ENCODE results near the gene POLR2M.

POLR2M gene

DNA sequence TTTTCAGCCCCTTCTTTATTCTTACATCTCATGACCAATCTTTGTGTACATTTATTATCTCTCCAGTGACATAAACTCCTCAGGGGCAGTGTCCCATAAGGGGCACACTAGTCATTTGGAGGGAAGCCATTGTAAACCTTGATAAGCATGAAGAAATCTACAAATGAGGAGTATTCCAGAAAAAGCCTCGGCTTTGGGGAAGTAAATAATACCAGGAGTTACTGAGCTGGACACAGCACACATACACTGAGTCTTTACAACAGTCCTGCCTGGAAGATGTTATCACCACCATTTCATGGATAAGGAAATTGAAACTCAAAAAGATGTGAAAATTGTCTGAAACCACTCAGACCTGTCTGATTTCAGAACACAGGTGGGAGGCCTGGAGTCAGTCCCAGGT lies 15.4 kb upstream of the POLR2M start:
- H3K4me1 ChIP-seq (ENCODE audit: control insufficient read depth, insufficient read depth, low read length, unreplicated experiment): peaks cover 43% of the 10 kb centered on the region
- H3K36me3 ChIP-seq (ENCODE audit: insufficient read depth, low read length): no peaks in the 10 kb centered on the region
- peak overlapping the region; percentile 36 for H2AFZ ChIP-seq (ENCODE audit: low read length, unreplicated experiment)
- H3K27me3 ChIP-seq (ENCODE audit: insufficient read depth, low read length): no peaks in the 10 kb centered on the region
- H3K4me3 ChIP-seq (ENCODE audit: low read depth, low read length): no peak overlapping the region
- H3K27ac ChIP-seq (ENCODE audit: low read depth, low read length): no peak overlapping the region
- H3K79me2 ChIP-seq (ENCODE audit: control insufficient read depth, insufficient read depth, low read length, unreplicated experiment): no peaks in the 10 kb centered on the region

DNA sequence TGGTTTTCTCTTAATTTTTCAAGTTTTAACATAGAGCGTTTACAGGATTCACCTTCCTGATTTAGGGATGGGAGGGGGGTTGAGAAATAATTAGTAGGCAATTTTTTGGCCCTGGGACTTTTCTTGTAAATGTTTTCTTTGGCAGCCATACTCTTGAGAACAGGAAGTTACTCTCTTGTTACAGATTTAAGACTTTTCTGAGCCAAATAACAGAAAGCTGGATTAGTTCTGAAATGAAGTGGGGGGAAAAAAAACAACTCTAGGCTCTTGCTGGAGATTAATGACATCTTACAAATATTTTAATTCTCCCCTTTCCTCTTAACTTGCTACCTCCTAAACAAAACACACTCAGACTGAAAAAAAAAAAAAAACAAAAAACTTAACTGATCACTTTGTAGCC lies 13.8 kb upstream of the POLR2M start:
- Histone ChIP-seq H3K79me2 (ENCODE audit: control insufficient read depth, insufficient read depth, low read length, unreplicated experiment) (no peaks in the 10 kb centered on the region), H3K27me3 (ENCODE audit: insufficient read depth, low read length) (no peaks in the 10 kb centered on the region), H3K4me1 (ENCODE audit: control insufficient read depth, insufficient read depth, low read length, unreplicated experiment) (peaks cover 42% of the 10 kb centered on the region), H3K36me3 (ENCODE audit: insufficient read depth, low read length) (no peaks in the 10 kb centered on the region), H2AFZ (ENCODE audit: low read length, unreplicated experiment) (peak overlapping the region; percentile 5), H3K4me3 (ENCODE audit: low read depth, low read length) (no peak overlapping the region), H3K27ac (ENCODE audit: low read depth, low read length) (peak overlapping the region; percentile 44)

DNA sequence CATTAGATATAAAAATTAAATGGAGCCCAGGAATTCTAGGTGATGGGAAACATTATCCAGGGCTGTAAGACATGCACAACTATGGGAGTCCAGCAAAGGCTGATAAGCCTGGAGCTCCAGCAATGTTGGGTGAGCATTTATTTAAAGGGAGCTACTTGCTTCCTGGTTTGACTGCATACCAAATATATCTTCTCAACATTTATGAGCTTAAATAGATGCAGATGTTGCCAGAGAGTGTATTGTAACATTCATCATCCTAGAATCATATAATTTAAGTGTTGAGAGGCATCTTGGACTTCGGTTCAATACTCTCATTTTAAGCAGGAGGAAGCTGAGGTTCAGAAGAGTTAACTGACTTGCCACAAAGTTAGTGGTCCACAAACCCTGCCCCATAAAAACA lies 12.2 kb upstream of the POLR2M start:
- peaks cover 45% of the 10 kb centered on the region for H3K4me1 ChIP-seq (ENCODE audit: control insufficient read depth, insufficient read depth, low read length, unreplicated experiment)
- H3K27me3 ChIP-seq (ENCODE audit: insufficient read depth, low read length): no peaks in the 10 kb centered on the region
- H3K36me3 ChIP-seq (ENCODE audit: insufficient read depth, low read length): no peaks in the 10 kb centered on the region
- no peak overlapping the region for H3K27ac ChIP-seq (ENCODE audit: low read depth, low read length)
- H3K79me2 ChIP-seq (ENCODE audit: control insufficient read depth, insufficient read depth, low read length, unreplicated experiment): no peaks in the 10 kb centered on the region
- no peak overlapping the region for H3K4me3 ChIP-seq (ENCODE audit: low read depth, low read length)
- no peak overlapping the region for H2AFZ ChIP-seq (ENCODE audit: low read length, unreplicated experiment)

DNA sequence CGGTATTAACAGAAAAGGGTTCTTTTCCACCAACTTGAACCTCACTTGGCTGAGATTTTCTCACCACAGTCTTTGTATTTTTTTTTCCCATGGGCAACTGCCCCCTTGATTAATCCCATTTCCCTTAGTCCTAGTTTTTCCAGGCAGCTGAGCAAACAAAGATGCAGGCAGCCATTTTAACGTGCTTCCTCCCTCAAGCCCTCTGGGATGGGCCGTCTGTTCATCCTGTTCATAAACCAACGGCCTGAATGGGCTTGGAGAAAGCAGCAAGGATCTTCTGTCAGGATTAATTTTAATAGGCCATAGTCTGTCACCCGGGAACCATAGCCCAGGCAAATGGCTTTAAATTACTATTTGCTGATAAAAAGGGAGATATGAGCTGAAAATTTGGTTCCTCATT lies 10.4 kb upstream of the POLR2M start:
- no peaks in the 10 kb centered on the region for H3K79me2 ChIP-seq (ENCODE audit: control insufficient read depth, insufficient read depth, low read length, unreplicated experiment)
- no peaks in the 10 kb centered on the region for H3K36me3 ChIP-seq (ENCODE audit: insufficient read depth, low read length)
- no peak overlapping the region for H3K27ac ChIP-seq (ENCODE audit: low read depth, low read length)
- no peak overlapping the region for H2AFZ ChIP-seq (ENCODE audit: low read length, unreplicated experiment)
- H3K4me1 ChIP-seq (ENCODE audit: control insufficient read depth, insufficient read depth, low read length, unreplicated experiment): peaks cover 40% of the 10 kb centered on the region
- no peak overlapping the region for H3K4me3 ChIP-seq (ENCODE audit: low read depth, low read length)
- H3K27me3 ChIP-seq (ENCODE audit: insufficient read depth, low read length): no peaks in the 10 kb centered on the region

DNA sequence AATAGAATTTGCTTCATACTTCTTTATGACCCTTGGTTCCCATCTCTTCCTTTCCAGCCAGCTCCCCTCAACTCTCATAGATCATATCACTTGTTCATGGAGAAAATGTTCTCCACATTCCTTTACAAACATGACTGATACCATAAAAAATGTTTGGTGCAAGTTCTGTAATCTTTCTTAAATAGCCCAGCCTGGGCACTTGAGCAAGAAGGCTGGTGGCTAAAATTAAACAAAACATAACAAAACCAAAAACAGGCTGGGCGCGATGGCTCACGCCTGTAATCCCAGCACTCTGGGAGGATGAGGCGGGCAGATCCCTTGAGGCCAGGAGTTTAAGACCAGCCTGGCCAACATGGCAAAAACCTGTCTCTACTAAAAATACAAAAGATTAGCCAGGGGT lies 8.9 kb upstream of the POLR2M start:
- Histone ChIP-seq H3K4me3 (ENCODE audit: low read depth, low read length) (no peak overlapping the region), H3K27me3 (ENCODE audit: insufficient read depth, low read length) (no peaks in the 10 kb centered on the region), H3K36me3 (ENCODE audit: insufficient read depth, low read length) (no peaks in the 10 kb centered on the region), H3K79me2 (ENCODE audit: control insufficient read depth, insufficient read depth, low read length, unreplicated experiment) (no peaks in the 10 kb centered on the region), H3K27ac (ENCODE audit: low read depth, low read length) (no peak overlapping the region), H2AFZ (ENCODE audit: low read length, unreplicated experiment) (no peak overlapping the region), H3K4me1 (ENCODE audit: control insufficient read depth, insufficient read depth, low read length, unreplicated experiment) (peaks cover 30% of the 10 kb centered on the region)

DNA sequence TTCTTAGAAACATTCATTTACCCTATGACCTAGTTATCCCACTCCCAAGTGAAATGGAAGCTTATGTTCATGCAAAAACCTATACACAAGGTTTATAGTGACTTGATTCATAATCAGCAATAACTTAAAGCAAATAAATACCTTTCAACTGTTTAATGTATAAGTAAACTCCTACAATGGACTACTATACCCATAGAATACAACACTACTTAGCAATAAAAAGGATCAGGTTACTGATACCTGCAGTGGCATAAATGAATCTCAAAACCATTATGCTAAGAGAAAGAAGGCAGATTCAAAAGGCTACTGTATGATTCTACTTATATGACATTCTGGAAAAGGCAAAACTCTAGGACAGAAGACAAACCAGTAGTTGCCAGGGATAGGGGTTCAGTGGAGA lies 8.3 kb upstream of the POLR2M start:
- no peaks in the 10 kb centered on the region for H3K36me3 ChIP-seq (ENCODE audit: insufficient read depth, low read length)
- H3K79me2 ChIP-seq (ENCODE audit: control insufficient read depth, insufficient read depth, low read length, unreplicated experiment): no peaks in the 10 kb centered on the region
- H2AFZ ChIP-seq (ENCODE audit: low read length, unreplicated experiment): no peak overlapping the region
- H3K27ac ChIP-seq (ENCODE audit: low read depth, low read length): no peak overlapping the region
- H3K4me1 ChIP-seq (ENCODE audit: control insufficient read depth, insufficient read depth, low read length, unreplicated experiment): peaks cover 24% of the 10 kb centered on the region
- H3K4me3 ChIP-seq (ENCODE audit: low read depth, low read length): no peak overlapping the region
- no peaks in the 10 kb centered on the region for H3K27me3 ChIP-seq (ENCODE audit: insufficient read depth, low read length)

DNA sequence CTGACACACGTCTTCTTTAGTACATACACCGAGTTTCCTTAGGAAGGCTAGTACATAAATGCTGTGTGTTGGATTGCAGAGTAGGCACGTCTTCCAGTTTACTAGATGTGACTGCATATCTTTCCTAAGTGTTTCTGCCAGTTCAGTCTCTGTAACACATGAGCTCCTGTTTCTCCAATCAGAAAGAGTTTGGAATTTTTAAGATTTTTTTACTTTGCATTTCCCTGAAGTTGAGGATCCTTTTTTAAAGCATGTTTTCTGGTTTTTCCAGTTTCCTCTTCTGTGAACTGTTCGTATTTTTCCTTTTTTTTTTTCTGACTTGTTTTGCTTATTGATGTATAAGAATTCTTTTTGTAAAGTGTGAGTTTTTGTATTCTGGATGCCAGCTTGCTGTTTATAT lies 7.5 kb upstream of the POLR2M start:
- no peaks in the 10 kb centered on the region for H3K79me2 ChIP-seq (ENCODE audit: control insufficient read depth, insufficient read depth, low read length, unreplicated experiment)
- peaks cover 17% of the 10 kb centered on the region for H3K4me1 ChIP-seq (ENCODE audit: control insufficient read depth, insufficient read depth, low read length, unreplicated experiment)
- H3K27me3 ChIP-seq (ENCODE audit: insufficient read depth, low read length): no peaks in the 10 kb centered on the region
- H3K4me3 ChIP-seq (ENCODE audit: low read depth, low read length): no peak overlapping the region
- no peak overlapping the region for H3K27ac ChIP-seq (ENCODE audit: low read depth, low read length)
- H3K36me3 ChIP-seq (ENCODE audit: insufficient read depth, low read length): no peaks in the 10 kb centered on the region
- no peak overlapping the region for H2AFZ ChIP-seq (ENCODE audit: low read length, unreplicated experiment)

DNA sequence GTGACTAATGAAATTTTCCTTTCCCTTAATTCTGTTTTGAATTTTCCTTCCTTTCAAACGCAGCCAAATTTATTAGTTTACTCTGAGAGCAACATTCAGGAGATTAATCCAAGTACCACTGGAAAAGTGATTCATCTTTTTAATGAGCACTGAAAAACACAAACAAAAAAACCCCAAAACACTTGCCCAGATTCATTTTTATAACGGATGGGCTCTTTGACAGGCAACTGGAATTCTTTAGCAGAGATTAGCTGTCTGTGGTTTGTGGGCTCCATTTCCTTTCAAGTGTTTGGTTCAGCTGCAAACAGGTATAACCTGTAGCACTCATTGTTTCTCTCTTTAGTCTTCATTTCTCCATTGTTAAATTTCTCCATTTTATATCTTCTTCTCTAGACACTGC lies 3.1 kb upstream of the POLR2M start:
- no peak overlapping the region for H2AFZ ChIP-seq (ENCODE audit: low read length, unreplicated experiment)

DNA sequence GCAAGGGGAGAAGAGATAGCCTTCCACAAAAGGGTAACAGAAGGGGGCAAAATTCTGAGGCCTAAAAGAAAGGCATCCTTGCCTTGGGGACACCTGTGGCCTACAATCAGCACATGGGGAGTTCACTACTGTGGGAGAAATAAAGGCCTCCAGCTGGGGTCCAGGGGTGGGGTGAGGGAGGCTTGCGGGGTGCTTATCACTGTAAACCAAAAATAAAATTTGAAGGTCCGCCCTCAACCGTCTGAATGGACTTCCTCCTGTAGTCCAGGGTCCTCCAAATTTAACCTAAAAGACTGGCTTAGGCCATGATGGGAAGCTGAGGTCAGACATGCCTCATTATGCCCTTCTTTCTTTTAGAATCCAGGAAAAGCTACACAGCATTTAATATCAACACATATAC lies 2.1 kb upstream of the POLR2M start:
- no peaks in the 10 kb centered on the region for H3K27me3 ChIP-seq (ENCODE audit: insufficient read depth, low read length)
- H3K27ac ChIP-seq (ENCODE audit: low read depth, low read length): no peak overlapping the region
- no peak overlapping the region for H2AFZ ChIP-seq (ENCODE audit: low read length, unreplicated experiment)

More for the DNA sequence above, 3.1 kb upstream of the POLR2M start:
- H3K27me3 ChIP-seq (ENCODE audit: insufficient read depth, low read length): no peaks in the 10 kb centered on the region
- no peak overlapping the region for H3K27ac ChIP-seq (ENCODE audit: low read depth, low read length)
- H3K36me3 ChIP-seq (ENCODE audit: insufficient read depth, low read length): no peaks in the 10 kb centered on the region
- H3K4me3 ChIP-seq (ENCODE audit: low read depth, low read length): no peak overlapping the region
- peaks cover 18% of the 10 kb centered on the region for H3K79me2 ChIP-seq (ENCODE audit: control insufficient read depth, insufficient read depth, low read length, unreplicated experiment)
- peaks cover 8% of the 10 kb centered on the region for H3K4me1 ChIP-seq (ENCODE audit: control insufficient read depth, insufficient read depth, low read length, unreplicated experiment)

DNA sequence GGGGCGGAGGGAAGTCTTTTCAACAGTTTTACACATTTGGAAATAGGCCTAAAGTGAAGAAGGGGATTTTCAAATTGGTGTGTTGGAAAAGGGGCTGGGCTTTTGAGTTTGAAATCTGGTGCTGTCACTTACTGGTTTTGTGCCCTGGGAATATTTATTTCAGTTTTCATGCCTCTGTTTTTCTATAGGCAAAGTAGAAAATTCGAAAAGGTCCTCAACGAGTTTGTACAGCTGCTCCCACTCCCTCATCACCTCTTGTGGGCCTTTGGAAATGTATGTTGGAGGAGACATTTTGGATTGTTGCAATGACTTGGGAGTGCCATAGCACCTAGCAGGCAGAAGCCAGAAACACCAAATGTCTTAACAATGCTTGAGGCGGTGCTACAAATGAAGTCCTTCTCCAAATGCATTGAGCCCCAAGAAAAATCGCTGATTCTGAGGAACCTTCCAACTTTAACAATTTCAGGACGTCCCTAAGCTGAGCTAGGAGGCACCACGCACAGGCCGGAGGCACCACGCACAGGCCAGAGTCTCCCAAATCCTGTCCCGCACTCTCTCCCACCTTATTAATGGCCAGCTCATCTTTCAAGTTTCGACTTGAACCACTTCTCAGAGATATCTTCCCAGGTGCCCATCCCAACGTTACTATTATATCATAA lies 639 bp upstream of the POLR2M start:
- no peaks in the 10 kb centered on the region for H3K27me3 ChIP-seq (ENCODE audit: insufficient read depth, low read length)
- H3K79me2 ChIP-seq (ENCODE audit: control insufficient read depth, insufficient read depth, low read length, unreplicated experiment): peaks cover 43% of the 10 kb centered on the region
- H2AFZ ChIP-seq (ENCODE audit: low read length, unreplicated experiment): peak overlapping the region; percentile 92
- peak overlapping the region; percentile 84 for H3K4me3 ChIP-seq (ENCODE audit: low read depth, low read length)
- peaks cover 19% of the 10 kb centered on the region for H3K36me3 ChIP-seq (ENCODE audit: insufficient read depth, low read length)
- peaks cover 14% of the 10 kb centered on the region for H3K4me1 ChIP-seq (ENCODE audit: control insufficient read depth, insufficient read depth, low read length, unreplicated experiment)
- H3K27ac ChIP-seq (ENCODE audit: low read depth, low read length): peak overlapping the region; percentile 74

More for the DNA sequence above, 2.1 kb upstream of the POLR2M start:
- Histone ChIP-seq H3K4me1 (ENCODE audit: control insufficient read depth, insufficient read depth, low read length, unreplicated experiment) (peaks cover 14% of the 10 kb centered on the region), H3K79me2 (ENCODE audit: control insufficient read depth, insufficient read depth, low read length, unreplicated experiment) (peaks cover 29% of the 10 kb centered on the region), H3K36me3 (ENCODE audit: insufficient read depth, low read length) (peaks cover 5% of the 10 kb centered on the region; the same call in 1 of the 2 replicates), H3K4me3 (ENCODE audit: low read depth, low read length) (no peak overlapping the region)

DNA sequence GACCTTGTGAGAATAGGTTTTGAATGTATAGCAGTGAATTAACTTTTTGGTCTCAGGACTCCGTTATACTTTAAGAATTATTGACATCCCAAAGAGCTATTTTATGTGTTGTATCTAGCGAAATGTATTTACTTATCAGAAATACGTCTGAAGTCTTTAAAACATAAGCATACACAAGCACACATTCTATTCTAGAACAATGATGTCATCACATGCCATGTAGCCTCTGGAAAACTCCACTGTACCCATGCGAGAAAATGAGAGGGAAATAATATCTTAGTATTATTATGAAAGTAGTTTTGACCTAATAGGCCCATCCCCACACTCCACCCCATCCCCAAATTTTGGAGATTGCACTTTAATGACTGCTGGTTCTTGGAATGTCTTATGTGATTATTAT lies 1.5 kb downstream of the POLR2M start:
- H3K4me1 ChIP-seq (ENCODE audit: control insufficient read depth, insufficient read depth, low read length, unreplicated experiment): peaks cover 14% of the 10 kb centered on the region
- peaks cover 25% of the 10 kb centered on the region for H3K36me3 ChIP-seq (ENCODE audit: insufficient read depth, low read length)
- H3K27ac ChIP-seq (ENCODE audit: low read depth, low read length): peak overlapping the region; percentile 74; the same call in 1 of the 2 replicates
- peak overlapping the region; percentile 84 for H3K4me3 ChIP-seq (ENCODE audit: low read depth, low read length)
- peaks cover 48% of the 10 kb centered on the region for H3K79me2 ChIP-seq (ENCODE audit: control insufficient read depth, insufficient read depth, low read length, unreplicated experiment)
- no peaks in the 10 kb centered on the region for H3K27me3 ChIP-seq (ENCODE audit: insufficient read depth, low read length)
- no peak overlapping the region for H2AFZ ChIP-seq (ENCODE audit: low read length, unreplicated experiment)
